Neural progenitor cell (in vitro differentiated cells): ENCODE results near the gene LGALS1. TPM values are rescaled to one million over a fixed set of nuclear protein-coding genes. Genes with fewer than 3 reads are reported as not detected.
A peak's percentile ranks its signal among the peaks of the same experiment; 100 is the strongest.

Experiments used
- DNase-seq: peaks from one replicate; pipeline ENCODE4 v3.0.0-alpha.2; 2016; ENCODE audit warnings: low spot score
- H2AFZ ChIP-seq: fragments of 200-600 bp; sonication (generic); replicated peaks from 2 replicates; pipeline ENCODE4 v1.6.1; 2016; ENCODE audit warnings: antibody characterized with exemption
- H3F3A ChIP-seq: fragments of 200-600 bp; sonication (generic); 2 replicates; pipeline ENCODE4 v1.6.1; 2016; ENCODE audit warnings: antibody characterized with exemption, low read depth
- H3K27ac ChIP-seq: fragments of 200-600 bp; sonication (generic); 2 replicates; pipeline ENCODE4 v1.5.1; 2016; ENCODE audit warnings: mild to moderate bottlenecking
- H3K27me3 ChIP-seq: fragments of 200-600 bp; sonication (generic); 2 replicates; pipeline ENCODE4 v1.6.1; 2016; ENCODE audit warnings: mild to moderate bottlenecking, moderate library complexity
- H3K36me3 ChIP-seq: fragments of 200-600 bp; sonication (generic); 2 replicates; pipeline ENCODE4 v1.5.1; 2016
- H3K4me1 ChIP-seq: fragments of 200-600 bp; sonication (generic); 2 replicates; pipeline ENCODE4 v1.6.1; 2016; ENCODE audit warnings: mixed run types
- H3K4me2 ChIP-seq: fragments of 200-600 bp; sonication (generic); 2 replicates; pipeline ENCODE4 v1.6.1; 2016
- H3K4me3 ChIP-seq: fragments of 200-600 bp; sonication (generic); 2 replicates; pipeline ENCODE4 v1.5.1; 2016
- H3K79me2 ChIP-seq: fragments of 200-600 bp; sonication (generic); 2 replicates; pipeline ENCODE4 v1.6.1; 2016; ENCODE audit warnings: low read depth
- H3K9ac ChIP-seq: fragments of 200-600 bp; sonication (generic); 2 replicates; pipeline ENCODE4 v1.6.1; 2016
- H3K9me3 ChIP-seq: fragments of 200-600 bp; sonication (generic); 2 replicates; pipeline ENCODE4 v1.5.1; 2016; ENCODE audit warnings: low read depth
- H4K20me1 ChIP-seq: fragments of 200-600 bp; sonication (generic); 2 replicates; pipeline ENCODE4 v1.6.1; 2016; ENCODE audit warnings: low read depth
- H3K27ac Mint-ChIP-seq: 3 replicates; pipeline ENCODE4 v1.8.0; 2021; ENCODE audit warnings: mixed read lengths
- H3K27me3 Mint-ChIP-seq: 2 replicates; pipeline ENCODE4 v1.8.0; 2022; ENCODE audit warnings: low read depth, mild to moderate bottlenecking, inconsistent platforms, moderate library complexity, mixed read lengths; ENCODE audit not compliant: insufficient read depth
- H3K36me3 Mint-ChIP-seq: 3 replicates; pipeline ENCODE4 v1.8.0; 2021; ENCODE audit warnings: mixed read lengths
- H3K4me1 Mint-ChIP-seq: 3 replicates; pipeline ENCODE4 v1.8.0; 2021; ENCODE audit warnings: mixed read lengths
- H3K4me3 Mint-ChIP-seq: 3 replicates; pipeline ENCODE4 v1.8.0; 2021; ENCODE audit warnings: mild to moderate bottlenecking, moderate library complexity, mixed read lengths
- H3K9me3 Mint-ChIP-seq: 3 replicates; pipeline ENCODE4 v1.8.0; 2020; ENCODE audit warnings: mixed read lengths
- CTCF ChIP-seq: fragments of 200-600 bp; sonication (generic); IDR thresholded peaks from 2 replicates; pipeline ENCODE4 v1.5.1; 2017; ENCODE audit warnings: antibody characterized with exemption, mild to moderate bottlenecking
- EZH2 ChIP-seq: fragments of 200-600 bp; sonication (generic); IDR thresholded peaks from 2 replicates; pipeline ENCODE4 v1.6.1; 2017; ENCODE audit warnings: antibody characterized with exemption, mild to moderate bottlenecking, moderate library complexity
- EZH2phosphoT487 ChIP-seq: fragments of 200-600 bp; sonication (generic); IDR thresholded peaks from 2 replicates; pipeline ENCODE4 v1.6.1; 2017; ENCODE audit warnings: antibody characterized with exemption
- total RNA-seq: library from RNA; depleted of rRNA; stranded (reverse); fragments of >200 nt; gene quantifications from 2 replicates; pipeline ENCODE4 v1.2.3, GENCODE V29; 2015; ENCODE audit warnings: low replicate concordance

Gene LGALS1
- total RNA-seq, 1 donor from 2014 or later, result 14.9 TPM

GRCh38 chr22:37632174-37633088 is 43.0 kb upstream of the LGALS1 start:
- TF ChIP-seq CTCF (no peak), EZH2phosphoT487 (no peak), EZH2 (no peak)
- Histone ChIP-seq H4K20me1 (no peaks in the 10 kb centered on the region), H3K9ac (no peak overlapping the region), H3K4me1 (peaks cover 17% of the 10 kb centered on the region), H3K36me3 (no peaks in the 10 kb centered on the region), H3K27me3 (no peaks in the 10 kb centered on the region), H3K27ac (no peak overlapping the region), H3K4me3 (no peak overlapping the region), H3K4me2 (no peak overlapping the region), H3K9me3 (no peaks in the 10 kb centered on the region), H2AFZ (no peak overlapping the region), H3K79me2 (no peaks in the 10 kb centered on the region), H3F3A (peaks cover 18% of the 10 kb centered on the region)
- DNase-seq, result no peak
- Mint-ChIP-seq H3K27me3 (peaks cover 7% of the 10 kb centered on the region), H3K36me3 (no peaks in the 10 kb centered on the region), H3K4me3 (no peak overlapping the region), H3K27ac (no peak overlapping the region), H3K9me3 (no peaks in the 10 kb centered on the region), H3K4me1 (peaks cover 26% of the 10 kb centered on the region)

GRCh38 chr22:37633089-37633624 is 42.3 kb upstream of the LGALS1 start:
- peak overlapping the region; percentile 43 for H3K4me3 Mint-ChIP-seq
- H3K36me3 ChIP-seq, result no peaks in the 10 kb centered on the region
- peaks cover 29% of the 10 kb centered on the region for H3K4me1 Mint-ChIP-seq

GRCh38 chr22:37633625-37634416 is 41.6 kb upstream of the LGALS1 start:
- TF ChIP-seq CTCF (peak; percentile 27), EZH2 (no peak)
- peak overlapping the region; percentile 13 for H3K4me3 ChIP-seq
- H3K27me3 ChIP-seq, result no peaks in the 10 kb centered on the region
- Mint-ChIP-seq H3K27me3 (peaks cover 10% of the 10 kb centered on the region), H3K36me3 (no peaks in the 10 kb centered on the region), H3K9me3 (no peaks in the 10 kb centered on the region), H3K4me1 (peaks cover 34% of the 10 kb centered on the region), H3K27ac (peak overlapping the region; percentile 93), H3K4me3 (peak overlapping the region; percentile 69)
- H3K9me3 ChIP-seq, result no peaks in the 10 kb centered on the region
- H3K36me3 ChIP-seq, result no peaks in the 10 kb centered on the region
- no peaks in the 10 kb centered on the region for H3K79me2 ChIP-seq
- peaks cover 31% of the 10 kb centered on the region for H3F3A ChIP-seq
- no peak overlapping the region for H2AFZ ChIP-seq
- peak; percentile 82 for DNase-seq
- peak overlapping the region; percentile 54 for H3K27ac ChIP-seq
- peak overlapping the region; percentile 64 for H3K4me2 ChIP-seq
- no peak overlapping the region for H3K9ac ChIP-seq
- H4K20me1 ChIP-seq, result peaks cover 4% of the 10 kb centered on the region
- peaks cover 17% of the 10 kb centered on the region for H3K4me1 ChIP-seq

More at GRCh38 chr22:37633089-37633624, 42.3 kb upstream of the LGALS1 start:
- H3K9me3 ChIP-seq, result no peaks in the 10 kb centered on the region
- no peaks in the 10 kb centered on the region for H4K20me1 ChIP-seq
- TF ChIP-seq EZH2, result no peak
- no peak for TF ChIP-seq EZH2phosphoT487
- no peak for TF ChIP-seq CTCF
- no peak for DNase-seq
- H3K79me2 ChIP-seq, result no peaks in the 10 kb centered on the region
- H3K9ac ChIP-seq, result no peak overlapping the region
- peaks cover 17% of the 10 kb centered on the region for H3K4me1 ChIP-seq
- peaks cover 7% of the 10 kb centered on the region for H3K27me3 Mint-ChIP-seq
- H3K4me2 ChIP-seq, result peak overlapping the region; percentile 64
- no peaks in the 10 kb centered on the region for H3K27me3 ChIP-seq
- H3K4me3 ChIP-seq, result peak overlapping the region; percentile 13
- no peaks in the 10 kb centered on the region for H3K9me3 Mint-ChIP-seq
- H3K27ac Mint-ChIP-seq, result peak overlapping the region; percentile 81
- H2AFZ ChIP-seq, result no peak overlapping the region
- H3K36me3 Mint-ChIP-seq, result no peaks in the 10 kb centered on the region
- H3F3A ChIP-seq, result peaks cover 24% of the 10 kb centered on the region
- H3K27ac ChIP-seq, result no peak overlapping the region
